ENCODE measurements around the gene NR1I2.

- TF ChIP-seq, protein P1, sequence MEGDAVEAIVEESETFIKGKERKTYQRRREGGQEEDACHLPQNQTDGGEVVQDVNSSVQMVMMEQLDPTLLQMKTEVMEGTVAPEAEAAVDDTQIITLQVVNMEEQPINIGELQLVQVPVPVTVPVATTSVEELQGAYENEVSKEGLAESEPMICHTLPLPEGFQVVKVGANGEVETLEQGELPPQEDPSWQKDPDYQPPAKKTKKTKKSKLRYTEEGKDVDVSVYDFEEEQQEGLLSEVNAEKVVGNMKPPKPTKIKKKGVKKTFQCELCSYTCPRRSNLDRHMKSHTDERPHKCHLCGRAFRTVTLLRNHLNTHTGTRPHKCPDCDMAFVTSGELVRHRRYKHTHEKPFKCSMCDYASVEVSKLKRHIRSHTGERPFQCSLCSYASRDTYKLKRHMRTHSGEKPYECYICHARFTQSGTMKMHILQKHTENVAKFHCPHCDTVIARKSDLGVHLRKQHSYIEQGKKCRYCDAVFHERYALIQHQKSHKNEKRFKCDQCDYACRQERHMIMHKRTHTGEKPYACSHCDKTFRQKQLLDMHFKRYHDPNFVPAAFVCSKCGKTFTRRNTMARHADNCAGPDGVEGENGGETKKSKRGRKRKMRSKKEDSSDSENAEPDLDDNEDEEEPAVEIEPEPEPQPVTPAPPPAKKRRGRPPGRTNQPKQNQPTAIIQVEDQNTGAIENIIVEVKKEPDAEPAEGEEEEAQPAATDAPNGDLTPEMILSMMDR (conservative IDR thresholded peaks at IDR 0.05 in 1 of 2, IDR thresholded peaks at IDR 0.05 in 1 of 2; ENCODE audit: low read depth in 1 of 2, low read length in 2 of 2), result no peak
- no peak for TF ChIP-seq EZH2 (IDR thresholded peaks at IDR 0.05; ENCODE audit: low read length, missing control alignments)
These were observed 50.1 kb downstream of the NR1I2 start for GRCh38 chr3:119831941-119832371.

Measured in fibroblast of lung (primary cell).